Astrocyte (in vitro differentiated cells and primary cell): ENCODE data around the gene DPEP3. TPM values are rescaled to one million over a fixed set of nuclear protein-coding genes. Genes with fewer than 3 reads are reported as not detected.
A peak's percentile ranks its signal among the peaks of the same experiment; 100 is the strongest.
"Not testable (repeated sequence)": the region's sequence is repeated elsewhere in the genome, so short reads cannot be mapped to it uniquely, and the experiment has no call there.

Source experiments
- DNase-seq: peaks from one replicate; pipeline ENCODE4 v3.0.0-alpha.2; 2010; ENCODE audit warnings: low read depth
- FAIRE-seq: peaks from 2 replicates; lab custom pipeline; 2011; peaks lifted over from hg19 to GRCh38; lab: Jason Lieb, UNC
- H2AFZ ChIP-seq: 2 replicates; pipeline ENCODE4 v1.6.0; 2012; ENCODE audit warnings: low read depth, low read length, inconsistent platforms
- H3K27ac ChIP-seq: 2 replicates; pipeline ENCODE4 v1.5.1; 2011; ENCODE audit warnings: low read depth, low read length, inconsistent platforms
- H3K27me3 ChIP-seq: 2 replicates; pipeline ENCODE4 v1.6.0; 2011; ENCODE audit warnings: low read length, inconsistent platforms; ENCODE audit not compliant: insufficient read depth
- H3K36me3 ChIP-seq: 2 replicates; pipeline ENCODE4 v1.5.1; 2011; ENCODE audit warnings: low read length, inconsistent platforms; ENCODE audit not compliant: insufficient read depth
- H3K4me1 ChIP-seq: 2 replicates; pipeline ENCODE4 v1.5.1; 2011; ENCODE audit warnings: low read length, inconsistent platforms; ENCODE audit not compliant: insufficient read depth
- H3K4me2 ChIP-seq: 2 replicates; pipeline ENCODE4 v1.6.0; 2012; ENCODE audit warnings: low read length, inconsistent platforms
- H3K4me3 ChIP-seq: 2 replicates; pipeline ENCODE4 v1.5.1; 2011; ENCODE audit warnings: low read depth, mild to moderate bottlenecking, low read length, inconsistent platforms; ENCODE audit not compliant: insufficient read depth
- H3K79me2 ChIP-seq: 2 replicates; pipeline ENCODE4 v1.6.0; 2012; ENCODE audit warnings: mild to moderate bottlenecking, low read length, inconsistent platforms; ENCODE audit not compliant: insufficient read depth
- H3K9ac ChIP-seq: 2 replicates; pipeline ENCODE4 v1.6.0; 2012; ENCODE audit warnings: mild to moderate bottlenecking, low read length, inconsistent platforms
- H3K9me3 ChIP-seq: 2 replicates; pipeline ENCODE4 v1.5.1; 2012; ENCODE audit warnings: low read depth, mild to moderate bottlenecking, low read length, inconsistent platforms; ENCODE audit not compliant: insufficient read depth
- H4K20me1 ChIP-seq: 2 replicates; pipeline ENCODE4 v1.6.0; 2012; ENCODE audit warnings: low read length, inconsistent platforms; ENCODE audit not compliant: insufficient read depth
- H3K27ac Mint-ChIP-seq: one replicate; pipeline ENCODE4 v1.8.0; 2021; ENCODE audit warnings: mild to moderate bottlenecking, mixed read lengths; ENCODE audit not compliant: unreplicated experiment
- H3K27me3 Mint-ChIP-seq: one replicate; pipeline ENCODE4 v1.8.0; 2021; ENCODE audit warnings: low read depth, mixed read lengths; ENCODE audit not compliant: unreplicated experiment
- H3K36me3 Mint-ChIP-seq: one replicate; pipeline ENCODE4 v1.8.0; 2021; ENCODE audit warnings: low read depth, mixed read lengths; ENCODE audit not compliant: unreplicated experiment
- H3K4me1 Mint-ChIP-seq: one replicate; pipeline ENCODE4 v1.8.0; 2021; ENCODE audit warnings: low read depth, mixed read lengths; ENCODE audit not compliant: unreplicated experiment
- H3K4me3 Mint-ChIP-seq: one replicate; pipeline ENCODE4 v1.8.0; 2021; ENCODE audit warnings: mild to moderate bottlenecking, moderate library complexity, mixed read lengths; ENCODE audit not compliant: unreplicated experiment
- H3K9me3 Mint-ChIP-seq: one replicate; pipeline ENCODE4 v1.8.0; 2021; ENCODE audit warnings: mild to moderate bottlenecking, mixed read lengths; ENCODE audit not compliant: unreplicated experiment
- EZH2 ChIP-seq: IDR thresholded peaks from 2 replicates; pipeline ENCODE4 v1.6.1; 2012; ENCODE audit warnings: mild to moderate bottlenecking, low read length, inconsistent platforms; ENCODE audit not compliant: insufficient read depth
- total RNA-seq: library from RNA; stranded (reverse); gene quantifications from 2 replicates; pipeline ENCODE4 v1.2.1, GENCODE V29; 2021
- TF ChIP-seq, protein P1 (sequence below): IDR thresholded peaks from 2 replicates; pipeline ENCODE4 v1.5.1; 2011; ENCODE audit warnings: low read depth, mild to moderate bottlenecking, inconsistent platforms, low read length, moderate library complexity; ENCODE audit not compliant: insufficient read depth

Gene DPEP3
- total RNA-seq, 1 donor from 2014 or later = not detected

DNA sequence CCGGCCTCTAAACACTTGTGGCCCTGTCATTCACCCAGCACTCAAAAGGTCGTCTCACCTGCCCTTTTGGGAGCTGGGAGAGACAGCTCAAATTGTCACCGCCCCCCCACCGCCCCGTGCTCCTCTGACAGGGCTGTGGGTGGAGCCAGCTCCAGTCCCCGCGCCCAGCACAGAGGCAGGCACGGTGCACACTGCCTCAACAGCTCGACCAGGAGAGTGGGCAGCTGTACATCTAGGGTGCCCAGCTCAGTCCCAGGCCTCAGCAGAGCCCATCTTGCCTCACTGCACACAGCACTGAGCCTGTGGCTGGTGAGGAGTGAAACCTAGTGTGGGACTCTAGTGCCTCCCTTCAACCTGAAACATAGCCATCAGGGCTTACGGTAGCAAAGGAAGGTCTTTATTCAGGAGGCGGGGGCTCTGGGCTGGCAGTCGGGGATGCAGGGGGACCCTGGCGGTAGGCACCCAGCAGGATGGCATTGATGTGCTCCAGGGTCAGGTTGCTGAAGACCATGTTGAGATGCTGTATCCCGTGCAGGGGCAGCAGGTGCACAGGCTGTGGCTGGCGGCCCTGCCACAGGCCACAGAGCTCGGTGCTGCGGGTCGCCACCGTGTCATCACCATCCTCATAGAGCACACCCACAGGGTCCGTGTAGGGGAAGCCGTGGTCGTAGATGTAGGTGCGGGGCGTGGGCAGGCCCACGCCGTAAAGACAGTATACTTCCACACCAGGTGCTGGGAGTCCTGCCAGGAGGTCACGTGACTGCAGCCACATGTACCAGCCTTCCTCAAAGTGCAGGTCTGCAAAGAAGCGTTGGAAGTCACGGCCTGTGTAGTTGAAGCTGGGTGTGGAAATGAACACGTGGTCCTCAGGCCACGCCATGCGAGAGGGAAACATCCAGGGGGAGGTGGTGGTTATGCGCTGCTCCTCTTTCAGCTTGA is 40.5 kb downstream of the DPEP3 start:
- Mint-ChIP-seq H3K27me3 (no peaks in the 10 kb centered on the region), H3K4me1 (peaks cover 12% of the 10 kb centered on the region), H3K27ac (no peak overlapping the region), H3K4me3 (no peak overlapping the region), H3K36me3 (peaks cover 8% of the 10 kb centered on the region), H3K9me3 (no peaks in the 10 kb centered on the region)
- TF ChIP-seq EZH2 = no peak
- TF ChIP-seq, protein P1, sequence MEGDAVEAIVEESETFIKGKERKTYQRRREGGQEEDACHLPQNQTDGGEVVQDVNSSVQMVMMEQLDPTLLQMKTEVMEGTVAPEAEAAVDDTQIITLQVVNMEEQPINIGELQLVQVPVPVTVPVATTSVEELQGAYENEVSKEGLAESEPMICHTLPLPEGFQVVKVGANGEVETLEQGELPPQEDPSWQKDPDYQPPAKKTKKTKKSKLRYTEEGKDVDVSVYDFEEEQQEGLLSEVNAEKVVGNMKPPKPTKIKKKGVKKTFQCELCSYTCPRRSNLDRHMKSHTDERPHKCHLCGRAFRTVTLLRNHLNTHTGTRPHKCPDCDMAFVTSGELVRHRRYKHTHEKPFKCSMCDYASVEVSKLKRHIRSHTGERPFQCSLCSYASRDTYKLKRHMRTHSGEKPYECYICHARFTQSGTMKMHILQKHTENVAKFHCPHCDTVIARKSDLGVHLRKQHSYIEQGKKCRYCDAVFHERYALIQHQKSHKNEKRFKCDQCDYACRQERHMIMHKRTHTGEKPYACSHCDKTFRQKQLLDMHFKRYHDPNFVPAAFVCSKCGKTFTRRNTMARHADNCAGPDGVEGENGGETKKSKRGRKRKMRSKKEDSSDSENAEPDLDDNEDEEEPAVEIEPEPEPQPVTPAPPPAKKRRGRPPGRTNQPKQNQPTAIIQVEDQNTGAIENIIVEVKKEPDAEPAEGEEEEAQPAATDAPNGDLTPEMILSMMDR = no peak
- H3K4me2 ChIP-seq = no peak overlapping the region
- no peak overlapping the region for H3K4me3 ChIP-seq
- peaks cover 33% of the 10 kb centered on the region for H3K36me3 ChIP-seq
- H4K20me1 ChIP-seq = peaks cover 50% of the 10 kb centered on the region
- H3K27me3 ChIP-seq = no peaks in the 10 kb centered on the region
- no peak for DNase-seq
- no peak overlapping the region for H3K27ac ChIP-seq
- peaks cover 22% of the 10 kb centered on the region for H3K4me1 ChIP-seq
- H3K9me3 ChIP-seq = no peaks in the 10 kb centered on the region
- H3K79me2 ChIP-seq = peaks cover 15% of the 10 kb centered on the region
- no peak overlapping the region for H2AFZ ChIP-seq
- no peak overlapping the region for H3K9ac ChIP-seq
- FAIRE-seq = no peak

DNA sequence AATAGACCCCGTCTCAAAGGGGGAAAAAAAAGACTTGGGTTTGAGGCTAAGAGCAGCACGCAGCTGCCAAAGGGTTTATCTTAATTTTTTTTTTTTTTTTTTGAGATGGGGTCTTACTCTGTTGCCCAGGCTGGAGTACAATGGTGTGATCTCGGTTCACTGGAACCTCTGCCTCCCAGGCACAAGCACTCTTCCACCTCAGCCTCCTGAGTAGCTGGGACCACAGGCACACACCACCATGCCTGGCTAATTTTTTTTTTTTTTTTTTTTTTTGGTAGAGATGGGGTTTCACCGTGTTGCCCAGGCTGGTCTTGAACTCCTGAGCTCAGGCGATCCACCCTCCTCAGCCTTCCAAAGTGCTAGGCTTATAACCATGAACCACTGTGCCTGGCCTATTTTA is 42.6 kb downstream of the DPEP3 start:
- not testable (repeated sequence) for H3K27me3 Mint-ChIP-seq, FAIRE-seq, H3K4me3 ChIP-seq, H3K4me3 Mint-ChIP-seq, H3K9me3 ChIP-seq, H3K9ac ChIP-seq, DNase-seq, H2AFZ ChIP-seq, H3K27ac ChIP-seq, H3K4me2 ChIP-seq, H3K27ac Mint-ChIP-seq, H3K9me3 Mint-ChIP-seq, H3K27me3 ChIP-seq
- Histone ChIP-seq H3K36me3 (peaks cover 29% of the 10 kb centered on the region), H4K20me1 (peaks cover 35% of the 10 kb centered on the region), H3K4me1 (peaks cover 22% of the 10 kb centered on the region), H3K79me2 (peaks cover 13% of the 10 kb centered on the region)
- peaks cover 15% of the 10 kb centered on the region for H3K4me1 Mint-ChIP-seq
- H3K36me3 Mint-ChIP-seq = peaks cover 13% of the 10 kb centered on the region

DNA sequence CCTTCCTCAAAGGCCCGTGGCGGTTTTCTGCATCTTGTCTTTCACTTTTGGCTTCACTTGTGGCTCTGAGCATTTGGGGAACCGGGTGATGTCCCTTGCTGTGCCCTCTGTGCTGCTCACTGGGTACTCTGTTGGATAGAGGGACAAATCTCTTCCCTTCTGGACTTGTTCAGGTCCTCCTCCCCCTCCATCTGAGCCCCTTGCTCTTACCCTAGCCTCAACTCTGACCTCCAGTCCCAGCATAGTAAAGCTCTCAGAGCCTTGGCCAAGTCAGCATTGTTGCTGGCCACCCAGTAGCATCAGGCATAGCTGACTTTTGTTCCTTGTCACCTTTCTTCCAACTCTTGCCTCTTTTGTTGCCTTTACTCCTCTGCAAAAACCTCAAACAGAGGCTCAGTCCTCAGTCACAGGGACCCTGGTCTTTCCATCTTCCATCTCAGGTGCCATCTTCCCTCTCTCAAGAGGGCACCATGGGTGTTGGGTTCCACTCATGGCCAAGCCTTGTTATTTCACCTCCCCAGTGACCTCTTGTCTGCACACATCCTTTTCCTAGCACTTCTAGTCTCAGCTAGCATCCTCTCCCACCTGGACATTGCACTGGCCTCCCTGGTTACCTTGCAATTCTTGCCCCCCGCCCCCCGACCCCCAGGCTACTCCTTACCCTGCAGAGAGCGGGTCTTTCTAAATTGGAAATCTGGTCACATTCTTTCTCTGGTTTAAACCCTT is 43.3 kb downstream of the DPEP3 start:
- Mint-ChIP-seq H3K27me3 (no peaks in the 10 kb centered on the region), H3K27ac (peak overlapping the region; percentile 99), H3K9me3 (no peaks in the 10 kb centered on the region), H3K36me3 (peaks cover 15% of the 10 kb centered on the region), H3K4me1 (peaks cover 15% of the 10 kb centered on the region), H3K4me3 (peak overlapping the region; percentile 99)
- Histone ChIP-seq H2AFZ (no peak overlapping the region), H3K79me2 (peaks cover 13% of the 10 kb centered on the region), H3K27me3 (no peaks in the 10 kb centered on the region), H3K27ac (peak overlapping the region; percentile 74), H4K20me1 (peaks cover 28% of the 10 kb centered on the region), H3K9me3 (no peaks in the 10 kb centered on the region), H3K4me2 (peak overlapping the region; percentile 94), H3K4me1 (peaks cover 22% of the 10 kb centered on the region), H3K4me3 (peak overlapping the region; percentile 87), H3K36me3 (peaks cover 22% of the 10 kb centered on the region), H3K9ac (peak overlapping the region; percentile 93)
- DNase-seq = no peak
- no peak for FAIRE-seq
- TF ChIP-seq EZH2 = no peak
- TF ChIP-seq, protein P1 = no peak
